Endothelial cell of coronary artery (primary cell): ENCODE data around the gene SLC6A8. TPM values are rescaled to one million over a fixed set of nuclear protein-coding genes. Genes with fewer than 3 reads are reported as not detected.

ENCODE experiments used
- total RNA-seq: library from RNA; depleted of rRNA; stranded (reverse); fragments of >200 nt; gene quantifications from 2 replicates; pipeline ENCODE4 v1.2.3, GENCODE V29; 2014

The SLC6A8 gene
- total RNA-seq, result 3.4 and 7.9 TPM in 2 replicates

GRCh38 chrX:153687121-153688039 lies at the start of gene SLC6A8:
SLC6A8 (plus strand) TSS chrX:153687926; CDS start chrX:153688575, 649 bp downstream.

GRCh38 chrX:153646620-153647373 lies 40.9 kb upstream of the SLC6A8 start, which contains the start of gene DUSP9:
DUSP9 (plus strand) TSS chrX:153647203; CDS start chrX:153647954, 751 bp downstream.

GRCh38 chrX:153673428-153674218 lies 14.1 kb upstream of the SLC6A8 start, which contains the start of gene PNCK:
PNCK (minus strand) TSS chrX:153673813; CDS start chrX:153673076, 737 bp downstream.

GRCh38 chrX:153724252-153725038 lies 36.7 kb downstream of the SLC6A8 start, which contains the start of the genes ABCD1 and BCAP31:
ABCD1 (plus strand) TSS chrX:153724856; CDS start chrX:153725267, 411 bp downstream.
BCAP31 (minus strand) TSS chrX:153724387; CDS start chrX:153723244, 1,143 bp downstream.

Other genes starting within 250 kb of the SLC6A8 start
- gene TREX2, start 241.9 kb upstream of the SLC6A8 start, total RNA-seq, result 2.8 and 3.7 TPM in 2 replicates
- gene HAUS7, start 217.3 kb upstream of the SLC6A8 start, total RNA-seq, result 18.8 and 21.3 TPM in 2 replicates
- gene BGN, start 192.9 kb upstream of the SLC6A8 start, total RNA-seq, result 16.6 and 71.1 TPM in 2 replicates
- under 0.01 TPM in 2 replicates for gene ATP2B3, start 170.3 kb upstream of the SLC6A8 start, total RNA-seq
- gene CCNQ, start 88.8 kb upstream of the SLC6A8 start, total RNA-seq, result 36.4 and 40.9 TPM in 2 replicates
- gene DUSP9, start 40.7 kb upstream of the SLC6A8 start, total RNA-seq, result under 0.01 TPM in 1 of 2 replicates, not detected in the other
- gene PNCK, start 14.1 kb upstream of the SLC6A8 start, total RNA-seq, result 0.09 TPM in 1 of 2 replicates, not detected in the other
- gene BCAP31, start 36.5 kb downstream of the SLC6A8 start, total RNA-seq, result 265 and 294 TPM in 2 replicates
- 6.8 and 10.6 TPM in 2 replicates for gene ABCD1, start 36.9 kb downstream of the SLC6A8 start, total RNA-seq
- 3.2 and 5.5 TPM in 2 replicates for gene PLXNB3, start 76.3 kb downstream of the SLC6A8 start, total RNA-seq
- gene SRPK3, start 93.1 kb downstream of the SLC6A8 start, total RNA-seq, result 0.09 TPM in 2 replicates
- gene IDH3G, start 106.4 kb downstream of the SLC6A8 start, total RNA-seq, result 53.3 and 54.2 TPM in 2 replicates
- gene SSR4, start 106.7 kb downstream of the SLC6A8 start, total RNA-seq, result 144 and 169 TPM in 2 replicates
- gene PDZD4, start 142.6 kb downstream of the SLC6A8 start, total RNA-seq, result 0.09 TPM in 2 replicates
- 0.09 and 0.28 TPM in 2 replicates for gene L1CAM, start 198.2 kb downstream of the SLC6A8 start, total RNA-seq
- not detected in 2 replicates for gene AVPR2, start 216.7 kb downstream of the SLC6A8 start, total RNA-seq
- 26.4 and 50.0 TPM in 2 replicates for gene ARHGAP4, start 238.3 kb downstream of the SLC6A8 start, total RNA-seq
- gene NAA10, start 247.1 kb downstream of the SLC6A8 start, total RNA-seq, result 63.2 and 81.5 TPM in 2 replicates